ENCODE results near the gene P2RY2. TPM values are rescaled to one million over a fixed set of nuclear protein-coding genes. Genes with fewer than 3 reads are reported as not detected.

The P2RY2 gene
- total RNA-seq, 2 experiments from 2014 or later: not detected

- Mint-ChIP-seq H3K9me3 (no peaks in the 10 kb centered on the region), H3K4me3 (no peak overlapping the region), H3K27ac (no peak overlapping the region), H3K36me3 (ENCODE audit: low read depth) (no peaks in the 10 kb centered on the region), H3K4me1 (ENCODE audit: low read depth) (no peaks in the 10 kb centered on the region), H3K27me3 (peaks cover 42% of the 10 kb centered on the region)
- ChIA-PET POLR2A (no interaction called here), CTCF (interaction anchor here (0.6 kb wide), 2 partner anchors 302 to 796 kb away, joined by 3 read pairs; no protein-coding TSS in a partner anchor)
- H3K9me3 ChIP-seq (ENCODE audit: control insufficient read depth in 1 of 2, insufficient read depth in 1 of 2, low read length in 2 of 2): peaks cover 0 to 5% of the 10 kb centered on the region in 2 experiments
- H3K4me1 ChIP-seq (ENCODE audit: insufficient read depth, low read length): no peaks in the 10 kb centered on the region
- H3K27me3 ChIP-seq (ENCODE audit: control insufficient read depth in 1 of 2, insufficient read depth in 2 of 2, low read length in 2 of 2): peaks cover 19 to 24% of the 10 kb centered on the region in 2 experiments
- intact Hi-C loops (cut with DNase I, micrococcal nuclease): no loop called here
- H3K27ac ChIP-seq (ENCODE audit: low read depth in 1 of 2, low read length in 2 of 2): no peak overlapping the region
- no peak overlapping the region for H3K4me3 ChIP-seq (ENCODE audit: low read length)
- no peaks in the 10 kb centered on the region for H3K36me3 ChIP-seq (ENCODE audit: insufficient read depth, low read length)
- DNase-seq (peak in 1 of 14 experiments; percentile 2), ATAC-seq (ENCODE audit: poor library complexity) (no peak)
- no peak for TF ChIP-seq CTCF (IDR thresholded peaks at IDR 0.05)
These were observed 44.9 kb downstream of the P2RY2 start for GRCh38 chr11:73262851-73263495.

- Mint-ChIP-seq H3K9me3 (no peaks in the 10 kb centered on the region), H3K27ac (no peak overlapping the region), H3K4me3 (no peak overlapping the region), H3K27me3 (peaks cover 45% of the 10 kb centered on the region), H3K4me1 (ENCODE audit: low read depth) (no peaks in the 10 kb centered on the region), H3K36me3 (ENCODE audit: low read depth) (no peaks in the 10 kb centered on the region)
- Histone ChIP-seq H3K36me3 (ENCODE audit: insufficient read depth, low read length) (no peaks in the 10 kb centered on the region), H3K27me3 (ENCODE audit: control insufficient read depth in 1 of 2, insufficient read depth in 2 of 2, low read length in 2 of 2) (peaks cover 19 to 24% of the 10 kb centered on the region in 2 experiments), H3K27ac (ENCODE audit: low read depth in 1 of 2, low read length in 2 of 2) (no peak overlapping the region), H3K4me3 (ENCODE audit: low read length) (no peak overlapping the region), H3K9me3 (ENCODE audit: control insufficient read depth in 1 of 2, insufficient read depth in 1 of 2, low read length in 2 of 2) (peaks cover 0 to 5% of the 10 kb centered on the region in 2 experiments), H3K4me1 (ENCODE audit: insufficient read depth, low read length) (no peaks in the 10 kb centered on the region)
- DNase-seq (no peak), ATAC-seq (ENCODE audit: poor library complexity) (no peak)
- intact Hi-C loops (cut with DNase I, micrococcal nuclease): no loop called here
- TF ChIP-seq CTCF (IDR thresholded peaks at IDR 0.05): no peak
- ChIA-PET POLR2A (no interaction called here), CTCF (interaction anchor here (0.6 kb wide), 2 partner anchors 301 to 796 kb away, joined by 3 read pairs; no protein-coding TSS in a partner anchor)
These were observed 45.6 kb downstream of the P2RY2 start for GRCh38 chr11:73263640-73264039.

- no peak for TF ChIP-seq CTCF (IDR thresholded peaks at IDR 0.05)
- Histone ChIP-seq H3K4me1 (ENCODE audit: insufficient read depth, low read length) (no peaks in the 10 kb centered on the region), H3K4me3 (ENCODE audit: low read length) (no peak overlapping the region), H3K27ac (ENCODE audit: low read depth in 1 of 2, low read length in 2 of 2) (no peak overlapping the region), H3K36me3 (ENCODE audit: insufficient read depth, low read length) (no peaks in the 10 kb centered on the region), H3K9me3 (ENCODE audit: control insufficient read depth in 1 of 2, insufficient read depth in 1 of 2, low read length in 2 of 2) (peaks cover 0 to 5% of the 10 kb centered on the region in 2 experiments), H3K27me3 (ENCODE audit: control insufficient read depth in 1 of 2, insufficient read depth in 2 of 2, low read length in 2 of 2) (peaks cover 19 to 24% of the 10 kb centered on the region in 2 experiments)
- Mint-ChIP-seq H3K36me3 (ENCODE audit: low read depth) (no peaks in the 10 kb centered on the region), H3K9me3 (no peaks in the 10 kb centered on the region), H3K4me1 (ENCODE audit: low read depth) (no peaks in the 10 kb centered on the region), H3K27me3 (peaks cover 48% of the 10 kb centered on the region), H3K4me3 (no peak overlapping the region), H3K27ac (no peak overlapping the region)
- ChIA-PET CTCF (no interaction called here), POLR2A (no interaction called here)
- intact Hi-C loops (cut with DNase I, micrococcal nuclease): no loop called here
- DNase-seq (peak in 1 of 14 experiments; percentile 5), ATAC-seq (ENCODE audit: poor library complexity) (no peak)
These were observed 47.3 kb downstream of the P2RY2 start for GRCh38 chr11:73265278-73265810.
